EH (cell line): ENCODE data around the gene BFSP1.

Experiments
- DNase-seq: peaks from one replicate; pipeline ENCODE4 v3.0.0-alpha.2; 2015; ENCODE audit warnings: low read depth

The BFSP1 gene

GRCh38 chr20:17530716-17531664 is at the start of gene BFSP1:
TSS of gene BFSP1 (minus strand) at chr20:17531379. CDS start at chr20:17531329, 50 bp downstream.
- DNase-seq = peak; percentile 75

DNA sequence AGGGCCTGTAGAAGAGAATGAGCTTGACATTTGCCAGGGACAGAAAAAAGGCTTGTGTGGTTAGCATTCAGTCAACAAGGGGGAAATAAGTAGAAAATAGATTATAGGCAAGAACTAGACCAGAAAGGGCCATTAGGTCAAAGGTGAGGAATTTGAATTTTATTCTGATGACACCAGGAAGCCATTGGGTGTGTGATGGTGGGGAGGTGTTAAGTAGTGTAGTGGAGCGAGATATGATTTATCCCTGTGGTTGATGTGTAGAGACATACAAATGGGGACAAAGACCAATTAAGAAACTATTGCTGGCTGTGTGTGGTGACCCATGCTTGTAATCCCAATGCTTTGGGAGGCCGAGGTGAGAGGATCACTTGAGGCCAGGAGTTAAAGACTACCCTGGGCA is 49.7 kb upstream of the BFSP1 start:
- no peak for DNase-seq

DNA sequence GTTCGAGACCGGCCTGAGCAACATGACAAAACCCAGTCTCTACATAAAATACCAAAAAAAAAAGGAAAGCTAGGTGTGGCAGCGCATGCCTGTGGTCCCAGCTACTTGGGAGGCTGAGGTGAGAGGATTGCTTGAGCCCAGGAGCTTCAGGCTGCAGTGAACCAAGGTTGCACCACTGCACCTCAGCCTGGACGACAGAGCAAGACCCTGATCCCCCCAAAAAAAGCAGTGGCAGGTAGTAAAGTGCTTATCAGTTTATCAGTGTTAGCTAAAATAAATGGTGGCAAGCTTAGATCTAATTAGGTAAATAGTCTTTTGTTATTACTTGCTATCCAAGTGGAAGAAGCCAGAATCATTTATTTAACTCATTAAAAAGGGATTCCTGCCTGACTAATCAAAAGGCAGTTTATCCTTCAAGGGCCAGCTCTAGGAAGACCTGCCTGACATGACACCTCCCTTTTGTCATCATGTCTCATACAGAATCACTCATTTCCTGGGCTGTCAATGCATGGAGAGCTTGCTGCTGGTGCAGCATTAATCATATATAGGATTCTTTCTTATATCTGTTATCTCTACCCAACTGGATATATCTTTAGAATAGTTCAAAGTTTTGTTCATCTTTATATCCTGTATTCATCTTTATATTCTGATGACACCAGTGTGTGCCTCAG is 48.3 kb upstream of the BFSP1 start:
- no peak for DNase-seq

- DNase-seq = no peak
These were observed 45.0 kb upstream of the BFSP1 start for GRCh38 chr20:17576215-17576614.

DNA sequence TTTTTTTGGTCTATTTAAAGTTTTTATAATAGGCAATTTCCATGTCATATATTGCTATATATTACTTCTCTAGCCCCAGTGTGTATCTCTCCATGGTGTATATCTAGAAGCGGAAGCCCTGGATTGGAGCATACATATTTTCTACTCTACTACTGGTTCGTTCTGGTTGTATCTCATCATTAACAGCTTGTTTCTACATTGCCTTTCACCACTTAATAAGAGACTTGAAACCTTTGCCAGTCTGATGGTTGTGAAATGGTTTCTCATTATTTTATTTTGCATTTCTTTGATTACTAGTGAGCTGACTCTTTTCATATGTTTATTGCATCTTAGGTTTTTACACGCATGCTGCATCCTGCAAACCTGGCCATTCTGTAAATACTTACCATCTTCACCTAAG is 42.3 kb upstream of the BFSP1 start:
- no peak for DNase-seq

DNA sequence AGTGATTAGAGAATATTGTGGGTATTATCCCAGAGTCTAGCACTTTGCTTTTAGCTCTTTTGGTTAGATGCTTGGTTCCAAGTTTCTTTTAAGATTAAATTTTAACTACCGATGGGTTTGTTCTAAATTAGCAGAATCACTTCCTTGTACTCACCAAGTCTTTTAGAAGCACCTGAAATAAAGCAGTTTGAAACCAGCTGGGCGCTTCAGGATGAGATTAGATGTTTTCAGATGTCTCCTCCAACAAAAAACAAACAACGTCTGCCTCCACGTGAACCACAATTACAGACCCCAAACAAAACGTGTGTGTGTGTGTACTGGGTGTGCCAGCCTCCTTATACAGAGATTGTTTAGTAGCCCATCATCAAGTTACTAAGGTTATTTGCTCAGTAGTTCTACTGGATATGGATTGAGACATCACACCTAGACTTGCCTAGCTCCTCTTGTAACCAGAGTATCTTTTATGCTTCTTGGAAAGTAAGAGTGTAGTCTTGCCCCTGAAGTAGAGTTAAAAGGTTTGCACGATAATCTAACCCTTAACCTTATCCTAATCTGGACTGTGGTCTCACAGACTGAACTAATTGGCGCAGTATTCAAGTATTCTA is 41.0 kb upstream of the BFSP1 start:
- DNase-seq = no peak

DNA sequence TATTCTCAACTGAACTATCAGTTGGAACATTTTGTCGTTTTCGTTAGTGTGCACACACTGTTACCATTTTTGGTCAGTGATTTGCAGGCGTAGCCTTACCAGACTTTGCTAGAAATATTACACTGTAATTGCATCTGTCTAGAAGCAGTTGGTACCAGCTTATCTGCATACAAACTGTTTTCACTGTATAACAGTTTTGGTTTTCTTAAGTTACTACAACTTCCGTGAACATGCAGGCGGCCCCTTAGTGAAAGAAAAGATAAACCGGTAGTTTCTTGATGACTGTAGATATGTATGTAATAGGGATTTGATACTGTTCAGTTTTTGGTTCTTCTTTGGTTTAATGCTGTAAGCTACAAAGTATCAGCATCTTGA is 40.0 kb upstream of the BFSP1 start:
- peak; percentile 34 for DNase-seq

DNA sequence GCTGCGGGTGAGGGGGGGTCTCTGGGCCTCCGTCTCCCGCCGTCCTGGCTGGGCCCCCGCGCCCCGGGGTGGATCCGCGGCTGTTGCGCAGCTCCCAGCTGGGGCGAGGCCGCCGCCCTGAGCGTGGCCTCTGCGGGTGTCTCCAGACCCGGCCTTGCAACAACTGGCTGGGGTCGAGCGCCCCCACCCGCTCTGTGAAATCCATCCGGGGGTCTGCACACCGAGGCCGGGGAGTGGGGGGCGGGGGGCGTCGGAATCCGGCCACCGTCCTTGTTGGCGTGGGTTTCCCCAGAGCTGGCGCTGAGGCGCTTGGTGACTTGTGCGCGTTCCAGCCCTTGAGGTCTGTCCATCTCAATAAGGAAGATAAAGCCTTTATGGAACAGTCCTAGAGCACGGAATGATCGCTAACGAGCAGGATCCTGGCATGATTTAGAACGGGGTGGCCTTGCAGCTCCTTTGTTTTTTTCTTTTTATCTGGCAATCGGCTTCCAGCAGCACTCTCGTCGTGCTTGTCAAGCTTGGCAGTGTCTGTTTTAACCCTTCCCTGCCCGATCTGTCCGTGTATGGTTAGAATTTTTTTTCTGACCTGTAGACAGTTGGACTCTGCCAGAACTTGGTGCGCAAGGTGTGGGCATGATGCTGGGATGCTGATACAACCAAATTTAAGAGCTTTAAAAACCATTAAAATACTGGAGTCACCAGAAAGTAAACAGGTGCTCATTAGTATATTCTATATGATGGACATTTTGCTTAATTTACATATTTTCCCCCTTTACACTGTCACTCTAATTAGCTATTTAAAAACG is 39.4 kb upstream of the BFSP1 start:
- peak; percentile 66 for DNase-seq

GRCh38 chr20:17569616-17570346 is 38.6 kb upstream of the BFSP1 start, which contains the start of gene DSTN:
TSS of gene DSTN (plus strand) at chr20:17570075. CDS start at chr20:17570209, 134 bp downstream.
- peak; percentile 99 for DNase-seq

- DNase-seq = peak; percentile 100
These were observed 37.9 kb upstream of the BFSP1 start for GRCh38 chr20:17568972-17569521.

DNA sequence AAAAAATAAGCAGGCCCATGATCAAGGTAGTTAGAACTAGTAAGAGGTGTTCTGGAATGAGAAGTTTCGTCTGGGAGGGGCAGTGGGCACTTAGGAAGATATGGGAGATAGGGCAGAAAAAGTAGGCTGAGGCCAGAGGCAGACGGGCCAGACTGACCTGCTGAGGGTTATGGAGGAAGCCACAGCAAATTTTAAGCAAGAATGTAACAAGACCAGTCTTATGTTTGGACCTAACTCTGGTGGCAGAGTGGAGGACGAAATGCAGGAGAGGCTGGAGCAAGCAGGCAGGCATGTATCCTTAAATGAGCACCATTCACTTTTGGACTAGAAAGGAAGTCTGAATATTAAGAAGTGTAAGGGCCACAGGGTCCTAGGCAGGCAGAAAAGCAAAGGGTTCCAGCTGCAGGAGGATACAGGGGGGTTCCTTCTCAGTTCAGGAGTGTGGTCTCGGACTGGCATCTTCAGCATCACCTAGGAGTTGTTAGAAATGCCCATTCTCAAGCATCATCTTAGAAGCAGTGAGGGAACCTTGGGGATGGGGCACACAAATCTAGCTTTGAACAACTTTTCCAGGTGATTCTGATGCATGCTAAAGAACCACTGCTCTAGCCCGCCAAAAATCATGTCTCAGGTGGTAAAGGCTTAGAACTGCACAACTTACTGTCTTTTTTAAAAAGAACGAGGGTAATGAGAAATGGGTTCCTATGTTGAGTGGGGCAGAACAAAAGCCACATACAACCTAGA is 37.0 kb upstream of the BFSP1 start:
- DNase-seq = no peak

- no peak for DNase-seq
These were observed 35.2 kb upstream of the BFSP1 start for GRCh38 chr20:17566345-17566744.

GRCh38 chr20:17565169-17565845 is 34.1 kb upstream of the BFSP1 start:
- peak; percentile 85 for DNase-seq

GRCh38 chr20:17562804-17563305 is 31.7 kb upstream of the BFSP1 start:
- DNase-seq = peak; percentile 98

GRCh38 chr20:17560344-17561074 is 29.3 kb upstream of the BFSP1 start:
- DNase-seq = no peak

GRCh38 chr20:17559338-17559737 is 28.2 kb upstream of the BFSP1 start:
- no peak for DNase-seq

DNA sequence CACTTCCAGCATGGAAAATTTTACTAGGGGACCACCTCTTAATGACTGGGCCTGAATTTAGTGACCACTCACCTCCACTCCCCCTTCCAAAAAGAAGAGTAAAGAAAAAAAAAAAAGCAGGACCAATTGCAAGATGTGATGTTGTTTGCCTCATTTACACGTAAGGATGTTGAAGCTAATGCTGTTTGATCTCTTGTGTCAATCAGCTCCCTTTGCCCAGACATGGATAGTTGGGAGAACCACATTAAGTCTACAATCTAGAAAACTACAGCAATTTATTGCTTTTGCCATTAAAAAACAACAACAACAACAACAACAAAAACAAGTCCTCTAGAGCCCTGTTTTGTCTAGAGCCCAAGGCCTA is 27.7 kb upstream of the BFSP1 start:
- DNase-seq = no peak

- DNase-seq = peak; percentile 92
These were observed 27.2 kb upstream of the BFSP1 start for GRCh38 chr20:17558154-17558940.
